ENCODE measurements around the gene NME7. TPM values are rescaled to one million over a fixed set of nuclear protein-coding genes. Genes with fewer than 3 reads are reported as not detected.
"Not testable (repeated sequence)": the region's sequence is repeated elsewhere in the genome, so short reads cannot be mapped to it uniquely, and the experiment has no call there.

NME7 gene
- total RNA-seq, 4 donors from 2014 or later, result 3.7 to 8.4 (median 5.5) TPM

- H3K27me3 ChIP-seq, result no peaks in the 10 kb centered on the region
- DNase-seq (no peak), ATAC-seq (no peak)
- no peak overlapping the region for H3K27ac ChIP-seq
- no peaks in the 10 kb centered on the region for H3K9me3 ChIP-seq
- no peak overlapping the region for H3K4me3 ChIP-seq
- TF ChIP-seq POLR2A (IDR thresholded peaks at IDR 0.05) (no peak), CTCF (IDR thresholded peaks at IDR 0.05 in 4 of 5, conservative IDR thresholded peaks at IDR 0.05 in 1 of 5) (no peak)
- intact Hi-C loops (cut with DNase I; ENCODE audit: low total_unique reads), result no loop called here
- in situ Hi-C loops (cut with MboI; ENCODE audit: low sequenced_read_pairs in 4 of 4), result loop anchor here (5.0 to 25.0 kb wide), 6 partner anchors 735 to 1005 kb away; no protein-coding TSS in a partner anchor
- no peaks in the 10 kb centered on the region for H3K36me3 ChIP-seq
- no peaks in the 10 kb centered on the region for H3K4me1 ChIP-seq
These were observed 27.8 kb downstream of the NME7 start for GRCh38 chr1:169339773-169340172.

- TF ChIP-seq POLR2A (IDR thresholded peaks at IDR 0.05) (no peak), CTCF (IDR thresholded peaks at IDR 0.05 in 4 of 5, conservative IDR thresholded peaks at IDR 0.05 in 1 of 5) (no peak)
- no peaks in the 10 kb centered on the region for H3K4me1 ChIP-seq
- intact Hi-C loops (cut with DNase I; ENCODE audit: low total_unique reads) (no loop called here), in situ Hi-C loops (cut with MboI; ENCODE audit: low sequenced_read_pairs in 4 of 4) (loop anchor here in 1 of 4 donors (25.0 kb wide), 2 partner anchors 901 to 1001 kb away; no protein-coding TSS in a partner anchor)
- DNase-seq, result no peak
- H3K9me3 ChIP-seq, result no peaks in the 10 kb centered on the region
- ATAC-seq, result no peak
- no peaks in the 10 kb centered on the region for H3K27me3 ChIP-seq
- no peak overlapping the region for H3K27ac ChIP-seq
- no peaks in the 10 kb centered on the region for H3K36me3 ChIP-seq
- no peak overlapping the region for H3K4me3 ChIP-seq
These were observed 29.0 kb downstream of the NME7 start for GRCh38 chr1:169338617-169339016.

DNA sequence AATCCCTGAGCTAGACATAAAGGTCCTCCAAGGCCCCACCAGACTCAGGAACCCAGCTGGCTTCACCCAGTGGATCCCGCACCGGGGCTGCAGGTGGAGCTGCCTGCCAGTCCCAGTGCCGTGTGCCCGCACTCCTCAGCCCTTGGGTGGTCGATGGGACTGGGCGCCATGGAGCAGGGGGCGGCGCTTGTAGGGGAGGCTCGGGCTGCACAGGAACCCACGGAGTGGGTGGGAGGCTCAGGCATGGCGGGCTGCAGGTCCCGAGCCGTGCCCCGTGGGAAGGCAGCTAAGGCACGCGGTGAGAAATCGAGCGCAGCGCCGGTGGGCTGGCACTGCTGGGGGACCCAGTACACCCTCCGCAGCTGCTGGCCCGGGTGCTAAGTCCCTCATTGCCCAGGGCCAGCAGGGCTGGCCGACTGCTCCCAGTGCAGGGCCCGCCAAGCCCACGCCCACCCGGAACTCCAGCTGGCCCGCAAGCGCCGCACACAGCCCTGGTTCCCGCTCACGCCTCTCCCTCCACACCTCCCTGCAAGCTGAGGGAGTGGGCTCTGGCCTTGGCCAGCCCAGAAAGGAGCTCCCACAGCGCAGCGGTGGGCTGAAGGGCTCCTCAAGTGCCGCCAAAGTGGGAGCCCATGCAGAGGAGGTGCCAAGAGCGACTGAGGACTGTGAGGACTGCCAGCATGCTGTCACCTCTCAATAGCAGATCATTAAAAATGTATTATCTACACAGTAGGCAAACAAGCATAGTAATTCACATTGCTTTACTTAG, 30.5 kb downstream of the NME7 start:
- DNase-seq; H3K36me3 ChIP-seq; H3K9me3 ChIP-seq; intact Hi-C loops (cut with DNase I; ENCODE audit: low total_unique reads); H3K27ac ChIP-seq; H3K27me3 ChIP-seq; H3K4me1 ChIP-seq; H3K4me3 ChIP-seq; ATAC-seq: not testable (repeated sequence)
- in situ Hi-C loops (cut with MboI; ENCODE audit: low sequenced_read_pairs in 4 of 4), result loop anchor here in 1 of 4 donors (25.0 kb wide), 2 partner anchors 900 to 1000 kb away; no protein-coding TSS in a partner anchor

DNA sequence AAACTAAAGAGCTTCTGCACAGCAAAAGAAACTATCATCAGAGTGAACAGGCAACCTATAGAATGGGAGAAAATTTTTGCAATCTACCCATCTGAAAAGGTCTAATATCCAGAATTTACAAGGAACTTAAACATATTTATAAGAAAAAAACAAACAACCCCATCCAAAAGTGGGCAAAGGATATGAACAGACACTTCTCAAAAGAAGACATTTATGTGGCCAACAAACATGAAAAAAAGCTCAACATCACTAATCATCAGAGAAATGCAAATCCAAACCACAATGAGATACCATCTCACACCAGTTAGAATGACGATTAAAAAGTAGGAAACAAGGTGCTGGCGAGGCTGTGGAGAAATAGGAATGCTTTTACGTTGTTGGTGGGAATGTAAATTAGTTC, 32.9 kb downstream of the NME7 start:
- intact Hi-C loops (cut with DNase I; ENCODE audit: low total_unique reads), result not testable (repeated sequence)
- in situ Hi-C loops (cut with MboI; ENCODE audit: low sequenced_read_pairs in 4 of 4), result loop anchor here in 1 of 4 donors (25.0 kb wide), 2 partner anchors 897 to 997 kb away; no protein-coding TSS in a partner anchor

DNA sequence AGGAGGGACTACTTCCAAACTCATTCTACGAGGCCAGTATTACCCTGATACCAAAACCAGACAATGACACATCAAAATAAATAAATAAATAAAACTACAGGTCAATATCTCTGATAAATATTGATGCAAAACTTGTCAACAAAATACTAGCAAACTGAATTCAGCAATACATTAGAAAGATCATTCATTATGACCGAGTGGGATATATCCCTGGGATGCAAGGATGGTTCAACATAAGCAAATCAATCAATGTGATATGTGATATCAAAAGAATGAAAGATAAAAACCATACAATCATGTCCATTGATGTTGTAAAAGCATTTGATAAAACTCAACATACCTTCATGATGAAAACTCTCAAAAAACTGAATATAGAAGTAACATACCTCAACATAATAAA, 36.7 kb downstream of the NME7 start:
- no peak for DNase-seq
- Histone ChIP-seq H3K27ac (no peak overlapping the region), H3K4me3 (no peak overlapping the region), H3K9me3 (no peaks in the 10 kb centered on the region), H3K27me3 (no peaks in the 10 kb centered on the region), H3K4me1 (no peaks in the 10 kb centered on the region), H3K36me3 (no peaks in the 10 kb centered on the region)
- TF ChIP-seq CTCF (IDR thresholded peaks at IDR 0.05 in 4 of 5, conservative IDR thresholded peaks at IDR 0.05 in 1 of 5) (no peak), POLR2A (IDR thresholded peaks at IDR 0.05) (no peak)
- no peak for ATAC-seq
- intact Hi-C loops (cut with DNase I; ENCODE audit: low total_unique reads) (no loop called here), in situ Hi-C loops (cut with MboI; ENCODE audit: low sequenced_read_pairs in 4 of 4) (loop anchor here in 1 of 4 donors (25.0 kb wide), 2 partner anchors 894 to 994 kb away; no protein-coding TSS in a partner anchor)

More for the DNA sequence above, 32.9 kb downstream of the NME7 start:
- not testable (repeated sequence) for H3K9me3 ChIP-seq, H3K4me3 ChIP-seq, H3K4me1 ChIP-seq, H3K36me3 ChIP-seq, H3K27me3 ChIP-seq, ATAC-seq, H3K27ac ChIP-seq, DNase-seq

All from gastrocnemius medialis (tissue), 4 donors.